Hepatocyte (in vitro differentiated cells): ENCODE results near the gene BOLL. TPM values are rescaled to one million over a fixed set of nuclear protein-coding genes. Genes with fewer than 3 reads are reported as not detected.
"Not testable (repeated sequence)": the region's sequence is repeated elsewhere in the genome, so short reads cannot be mapped to it uniquely, and the experiment has no call there.

Source experiments
- DNase-seq: peaks from one replicate; pipeline ENCODE4 v3.0.0-alpha.2; 2016; ENCODE audit warnings: low spot score
- H2AFZ ChIP-seq: fragments of 200-600 bp; sonication (generic); 2 replicates; pipeline ENCODE4 v1.6.0; 2016; ENCODE audit warnings: antibody characterized with exemption, mild to moderate bottlenecking
- H3K27ac ChIP-seq: fragments of 200-600 bp; sonication (generic); 2 replicates; pipeline ENCODE4 v1.5.1; 2016; ENCODE audit warnings: mild to moderate bottlenecking
- H3K27me3 ChIP-seq: fragments of 200-600 bp; sonication (generic); 2 replicates; pipeline ENCODE4 v1.6.1; 2016
- H3K36me3 ChIP-seq: fragments of 200-600 bp; sonication (generic); replicated peaks from 2 replicates; pipeline ENCODE4 v1.5.1; 2016; ENCODE audit warnings: low read depth; ENCODE audit not compliant: insufficient read depth
- H3K4me1 ChIP-seq: fragments of 200-600 bp; sonication (generic); 2 replicates; pipeline ENCODE4 v1.5.1; 2016; ENCODE audit warnings: mild to moderate bottlenecking, moderate library complexity; ENCODE audit not compliant: insufficient read depth
- H3K4me2 ChIP-seq: fragments of 200-600 bp; sonication (generic); 2 replicates; pipeline ENCODE4 v1.6.0; 2016
- H3K4me3 ChIP-seq: fragments of 200-600 bp; sonication (generic); 2 replicates; pipeline ENCODE4 v1.5.1; 2016; ENCODE audit warnings: mild to moderate bottlenecking
- H3K79me2 ChIP-seq: fragments of 200-600 bp; sonication (generic); 2 replicates; pipeline ENCODE4 v1.6.0; 2017; ENCODE audit warnings: mild to moderate bottlenecking
- H3K9me2 ChIP-seq: fragments of 200-600 bp; sonication (generic); replicated peaks from 2 replicates; pipeline ENCODE4 v1.6.0; 2017; ENCODE audit warnings: mild to moderate bottlenecking; ENCODE audit not compliant: insufficient read depth
- H3K9me3 ChIP-seq: fragments of 200-600 bp; sonication (generic); 2 replicates; pipeline ENCODE4 v1.5.1; 2016; ENCODE audit warnings: low read depth, mild to moderate bottlenecking
- H4K20me1 ChIP-seq: fragments of 200-600 bp; sonication (generic); 2 replicates; pipeline ENCODE4 v1.6.0; 2016; ENCODE audit warnings: mild to moderate bottlenecking; ENCODE audit not compliant: insufficient read depth, poor library complexity, severe bottlenecking
- EZH2 ChIP-seq: fragments of 200-600 bp; sonication (generic); IDR thresholded peaks from 2 replicates; pipeline ENCODE4 v1.6.1; 2016; ENCODE audit warnings: antibody characterized with exemption, mild to moderate bottlenecking, borderline replicate concordance
- EZH2phosphoT487 ChIP-seq: fragments of 200-600 bp; sonication (generic); IDR thresholded peaks from one replicate; pipeline ENCODE4 v1.6.1; 2018; ENCODE audit warnings: antibody characterized with exemption, mild to moderate bottlenecking, low read depth, moderate library complexity; ENCODE audit not compliant: unreplicated experiment, severe bottlenecking
- WGBS: methylation state at CpG from one replicate; pipeline ENCODE4 v1.1.6; 2016; ENCODE audit warnings: low lambda C conversion rate; ENCODE audit errors: missing lambda C conversion rate; 5-methylcytosine and 5-hydroxymethylcytosine counted together
- polyA plus RNA-seq: library from polyadenylated mRNA; unstranded; fragments of >200 nt; fragmentation: Nextera tagmentation; extraction: Ambion mirVana; gene quantifications from 2 replicates; pipeline ENCODE4 v1.2.1, GENCODE V29; 2016
- total RNA-seq: library from RNA; depleted of rRNA; stranded (reverse); fragments of >200 nt; gene quantifications from 2 replicates; pipeline ENCODE4 v1.2.3, GENCODE V29; 2014
- TF ChIP-seq, protein P1 (sequence below): fragments of 200-600 bp; sonication (generic); IDR thresholded peaks from 2 replicates; pipeline ENCODE4 v1.5.1; 2016; ENCODE audit warnings: antibody characterized with exemption, mild to moderate bottlenecking; ENCODE audit not compliant: poor library complexity

The BOLL gene, protein sequence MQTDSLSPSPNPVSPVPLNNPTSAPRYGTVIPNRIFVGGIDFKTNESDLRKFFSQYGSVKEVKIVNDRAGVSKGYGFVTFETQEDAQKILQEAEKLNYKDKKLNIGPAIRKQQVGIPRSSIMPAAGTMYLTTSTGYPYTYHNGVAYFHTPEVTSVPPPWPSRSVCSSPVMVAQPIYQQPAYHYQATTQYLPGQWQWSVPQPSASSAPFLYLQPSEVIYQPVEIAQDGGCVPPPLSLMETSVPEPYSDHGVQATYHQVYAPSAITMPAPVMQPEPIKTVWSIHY
- not detected in 2 replicates for total RNA-seq
- not detected in 2 replicates for polyA plus RNA-seq

DNA sequence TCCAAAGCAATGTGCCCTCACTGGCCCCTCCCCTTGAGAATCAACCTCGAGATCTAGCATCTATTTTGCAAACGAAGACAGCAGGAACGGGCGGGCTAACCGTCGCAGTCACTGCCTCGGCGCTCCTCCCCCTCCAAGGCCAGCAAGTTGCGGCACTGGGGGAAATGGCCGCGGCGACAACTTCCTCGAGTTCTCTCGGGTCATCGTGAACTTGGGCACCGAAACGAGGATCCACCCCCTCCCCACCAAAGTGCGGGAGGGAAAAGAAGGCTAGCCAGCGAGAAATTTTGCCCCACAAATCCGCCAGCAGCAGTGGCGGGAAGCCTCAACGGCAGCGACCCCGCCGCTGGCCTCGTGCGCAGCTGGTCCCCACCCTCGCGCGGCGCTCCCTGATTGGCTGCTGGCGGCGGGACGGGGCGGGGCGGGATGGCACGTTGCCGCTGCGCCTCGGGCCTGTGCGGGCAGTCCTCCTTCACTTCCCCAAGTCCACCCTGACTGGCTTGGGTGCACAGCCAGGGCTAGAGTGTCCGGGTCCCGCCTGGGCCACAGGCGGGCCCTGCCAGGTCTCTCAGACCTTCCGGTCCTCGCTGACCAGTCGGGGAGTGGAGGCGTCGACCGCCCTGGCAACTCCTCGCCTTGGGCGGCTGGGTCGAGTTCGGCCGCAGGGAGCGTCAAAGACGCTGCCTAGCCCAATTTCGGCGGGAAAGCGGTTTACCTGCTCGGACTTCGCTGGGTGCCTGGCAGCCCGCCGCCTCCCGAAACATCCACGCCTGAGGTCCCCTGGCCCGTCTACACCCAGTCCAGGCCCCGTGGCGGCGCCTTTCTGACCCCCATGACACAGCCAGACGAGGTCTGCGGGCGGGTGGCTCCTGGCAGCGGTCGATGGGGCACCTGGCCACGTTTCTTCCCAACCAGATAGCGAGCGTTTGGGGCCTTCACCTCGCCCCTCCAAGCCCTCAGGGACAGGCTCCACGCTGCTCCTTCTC is at the start of gene BOLL:
Gene BOLL, minus strand, starts transcription at position 364 of the 986 bp plus-strand sequence. CDS start 3,469 bp downstream, outside the sequence.
- Histone ChIP-seq H3K9me3 (no peaks in the 10 kb centered on the region), H3K79me2 (no peaks in the 10 kb centered on the region), H3K9me2 (no peaks in the 10 kb centered on the region), H3K27me3 (peaks cover 20% of the 10 kb centered on the region), H3K4me2 (peak within 1 kb of the TSS; percentile 95), H3K27ac (no peak within 1 kb of the TSS), H2AFZ (peak within 1 kb of the TSS; percentile 93), H3K36me3 (no peaks in the 10 kb centered on the region), H3K4me3 (peak within 1 kb of the TSS; percentile 36), H3K4me1 (peaks cover 9% of the 10 kb centered on the region), H4K20me1 (no peaks in the 10 kb centered on the region)
- WGBS, result 95% methylated on average over 55 of the region's 80 CpGs
- TF ChIP-seq, protein P1, sequence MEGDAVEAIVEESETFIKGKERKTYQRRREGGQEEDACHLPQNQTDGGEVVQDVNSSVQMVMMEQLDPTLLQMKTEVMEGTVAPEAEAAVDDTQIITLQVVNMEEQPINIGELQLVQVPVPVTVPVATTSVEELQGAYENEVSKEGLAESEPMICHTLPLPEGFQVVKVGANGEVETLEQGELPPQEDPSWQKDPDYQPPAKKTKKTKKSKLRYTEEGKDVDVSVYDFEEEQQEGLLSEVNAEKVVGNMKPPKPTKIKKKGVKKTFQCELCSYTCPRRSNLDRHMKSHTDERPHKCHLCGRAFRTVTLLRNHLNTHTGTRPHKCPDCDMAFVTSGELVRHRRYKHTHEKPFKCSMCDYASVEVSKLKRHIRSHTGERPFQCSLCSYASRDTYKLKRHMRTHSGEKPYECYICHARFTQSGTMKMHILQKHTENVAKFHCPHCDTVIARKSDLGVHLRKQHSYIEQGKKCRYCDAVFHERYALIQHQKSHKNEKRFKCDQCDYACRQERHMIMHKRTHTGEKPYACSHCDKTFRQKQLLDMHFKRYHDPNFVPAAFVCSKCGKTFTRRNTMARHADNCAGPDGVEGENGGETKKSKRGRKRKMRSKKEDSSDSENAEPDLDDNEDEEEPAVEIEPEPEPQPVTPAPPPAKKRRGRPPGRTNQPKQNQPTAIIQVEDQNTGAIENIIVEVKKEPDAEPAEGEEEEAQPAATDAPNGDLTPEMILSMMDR, result no peak
- TF ChIP-seq EZH2phosphoT487 (no peak), EZH2 (no peak)
- DNase-seq, result no peak

DNA sequence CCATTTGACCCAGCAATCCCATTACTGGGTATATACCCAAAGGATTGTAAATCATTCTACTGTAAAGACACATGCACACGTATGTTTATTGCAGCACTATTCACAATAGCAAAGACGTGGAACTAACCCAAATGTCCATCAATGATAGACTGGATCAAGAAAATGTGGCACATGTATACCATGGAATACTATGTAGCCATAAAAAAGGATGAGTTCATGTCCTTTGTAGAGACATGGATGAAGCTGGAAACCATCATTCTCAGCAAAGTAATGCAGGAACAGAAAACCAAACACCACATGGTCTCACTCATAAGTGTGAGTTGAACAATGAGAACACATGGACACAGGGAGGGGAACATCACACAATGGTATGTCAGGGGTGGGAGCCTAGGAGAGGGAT is 49.7 kb upstream of the BOLL start:
- not testable (repeated sequence) for H3K4me3 ChIP-seq

GRCh38 chr2:197828464-197829135 is 43.5 kb upstream of the BOLL start:
- Histone ChIP-seq H3K4me2 (no peak overlapping the region), H3K27me3 (no peaks in the 10 kb centered on the region), H4K20me1 (no peaks in the 10 kb centered on the region), H3K9me3 (no peaks in the 10 kb centered on the region), H3K9me2 (no peaks in the 10 kb centered on the region), H3K4me1 (no peaks in the 10 kb centered on the region), H3K79me2 (no peaks in the 10 kb centered on the region), H3K4me3 (no peak overlapping the region), H3K36me3 (no peaks in the 10 kb centered on the region), H3K27ac (no peak overlapping the region), H2AFZ (no peak overlapping the region)
- TF ChIP-seq EZH2, result no peak
- no peak for TF ChIP-seq EZH2phosphoT487
- TF ChIP-seq, protein P1, result no peak
- WGBS, result 80% methylated on average over 1 of the region's 1 CpG
- DNase-seq, result no peak

More for the DNA sequence above, 49.7 kb upstream of the BOLL start:
- not testable (repeated sequence) for H3K4me1 ChIP-seq, H3K9me3 ChIP-seq, H3K9me2 ChIP-seq, H2AFZ ChIP-seq, DNase-seq, H4K20me1 ChIP-seq, H3K36me3 ChIP-seq, H3K27ac ChIP-seq, H3K79me2 ChIP-seq, H3K27me3 ChIP-seq, H3K4me2 ChIP-seq
- 93% methylated on average over 2 of the region's 2 CpGs for WGBS
